EH (cell line): Measurements from ENCODE around the gene TAF11L5.
"Not testable (repeated sequence)": the region's sequence is repeated elsewhere in the genome, so short reads cannot be mapped to it uniquely, and the experiment has no call there.

Source experiments
- DNase-seq: peaks from one replicate; pipeline ENCODE4 v3.0.0-alpha.2; 2015; ENCODE audit warnings: low read depth

The TAF11L5 gene

GRCh38 chr5:17524935-17525334 is at the start of gene TAF11L5:
Gene TAF11L5, plus strand, starts transcription at chr5:17525235.
- DNase-seq, result not testable (repeated sequence)

DNA sequence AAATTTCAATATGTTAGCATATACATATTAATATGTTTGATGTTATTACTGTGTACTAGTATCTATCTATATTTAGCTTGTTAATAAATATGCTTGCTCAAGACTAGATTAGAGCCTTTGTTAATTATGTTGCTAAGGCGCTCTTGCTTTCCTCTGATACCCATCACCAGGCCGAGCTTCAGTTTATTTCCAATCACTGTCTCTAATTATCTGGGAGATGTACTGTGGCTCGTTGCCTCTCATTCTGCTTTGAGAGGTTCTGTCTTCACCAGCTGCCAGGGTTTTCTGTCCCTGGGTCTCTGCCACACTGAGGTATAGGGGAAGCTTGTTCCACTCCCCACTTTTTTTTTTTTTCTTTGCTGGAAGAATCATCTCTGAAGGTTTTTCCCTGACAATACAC is 48.0 kb upstream of the TAF11L5 start:
- DNase-seq, result no peak

- no peak for DNase-seq
Observed at GRCh38 chr5:17477573-17478265, 47.3 kb upstream of the TAF11L5 start.

DNA sequence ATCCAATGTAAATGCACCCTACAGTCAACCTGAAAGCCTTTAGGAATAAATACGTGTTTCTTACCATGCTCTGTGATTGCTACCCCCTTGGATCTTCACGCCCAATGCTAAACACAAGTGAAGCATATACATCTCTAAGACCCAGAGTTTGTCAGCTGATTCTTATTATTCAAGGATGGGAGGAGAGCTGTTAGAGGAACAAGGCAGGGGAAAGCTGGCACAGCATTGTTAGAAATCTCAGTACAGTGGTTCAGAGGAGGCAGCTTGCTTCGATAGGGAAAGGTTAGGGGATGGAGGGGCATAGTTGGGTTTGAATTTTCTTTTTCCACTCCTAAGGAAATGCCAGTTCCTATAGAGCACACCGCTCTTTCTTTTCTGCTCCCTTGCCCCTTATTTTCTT is 43.7 kb upstream of the TAF11L5 start:
- no peak for DNase-seq

DNA sequence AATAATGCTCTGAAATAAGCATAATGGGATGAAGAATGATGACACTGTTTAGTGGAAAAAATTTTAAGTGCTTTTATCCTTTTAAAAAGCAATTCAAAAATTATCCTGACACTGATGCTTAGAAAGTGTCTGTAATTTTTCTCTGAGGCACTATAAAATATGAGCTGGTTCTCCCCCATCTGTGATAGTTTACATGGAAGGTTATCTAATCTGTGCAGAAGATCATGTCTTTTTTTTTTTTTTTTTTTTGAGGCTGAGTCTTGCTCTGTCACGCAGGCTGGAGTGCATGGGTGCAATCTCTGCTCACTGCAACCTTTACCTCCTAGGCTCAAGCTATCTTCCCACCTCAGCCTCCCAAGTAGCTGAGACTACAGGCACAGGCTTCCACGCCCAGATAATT is 42.2 kb upstream of the TAF11L5 start:
- no peak for DNase-seq

- DNase-seq, result not testable (repeated sequence)
Observed at GRCh38 chr5:17486464-17487173, 38.4 kb upstream of the TAF11L5 start.

DNA sequence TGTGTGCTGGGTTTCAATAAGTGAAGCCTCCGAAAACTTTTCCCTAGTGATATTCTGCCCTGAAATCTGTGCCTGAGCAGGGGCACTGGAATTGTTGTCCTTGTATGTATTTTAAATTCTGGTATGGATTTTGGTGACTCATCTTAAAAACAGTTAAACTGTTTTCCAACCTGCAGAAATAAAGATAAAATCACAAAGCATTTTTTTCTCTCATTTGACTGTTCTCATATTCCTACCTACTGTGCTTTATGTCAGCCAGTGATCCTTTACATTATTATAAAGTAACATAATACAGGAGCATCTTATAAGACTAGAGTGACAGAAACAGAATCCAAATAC is 37.9 kb upstream of the TAF11L5 start:
- no peak for DNase-seq

GRCh38 chr5:17491257-17491656 is 33.8 kb upstream of the TAF11L5 start:
- not testable (repeated sequence) for DNase-seq

- DNase-seq, result no peak
Observed at GRCh38 chr5:17492770-17493169, 32.3 kb upstream of the TAF11L5 start.

DNA sequence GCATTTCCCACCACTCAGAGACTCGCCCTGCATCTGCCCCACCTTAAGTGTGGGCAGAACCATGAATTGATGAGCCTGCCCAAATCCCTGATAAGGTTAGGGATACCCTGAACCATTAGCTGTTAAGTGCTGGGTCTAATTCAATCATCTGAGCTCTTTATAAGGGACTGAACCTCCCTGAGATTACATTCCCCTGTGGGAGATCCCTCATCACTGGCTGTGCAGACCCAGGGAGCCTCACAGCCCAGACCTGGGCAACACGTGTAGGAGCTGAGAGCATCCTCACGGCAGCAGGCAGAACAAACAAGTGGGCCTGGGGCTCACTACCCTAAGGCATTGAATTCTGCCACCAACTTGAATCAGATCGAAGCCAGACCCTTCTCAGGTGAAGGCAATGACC is 27.6 kb upstream of the TAF11L5 start:
- no peak for DNase-seq

- DNase-seq, result not testable (repeated sequence)
Observed at GRCh38 chr5:17497931-17498330, 27.1 kb upstream of the TAF11L5 start, which contains the start of gene TAF11L2. Gene TAF11L2, plus strand, starts transcription at chr5:17498231.

DNA sequence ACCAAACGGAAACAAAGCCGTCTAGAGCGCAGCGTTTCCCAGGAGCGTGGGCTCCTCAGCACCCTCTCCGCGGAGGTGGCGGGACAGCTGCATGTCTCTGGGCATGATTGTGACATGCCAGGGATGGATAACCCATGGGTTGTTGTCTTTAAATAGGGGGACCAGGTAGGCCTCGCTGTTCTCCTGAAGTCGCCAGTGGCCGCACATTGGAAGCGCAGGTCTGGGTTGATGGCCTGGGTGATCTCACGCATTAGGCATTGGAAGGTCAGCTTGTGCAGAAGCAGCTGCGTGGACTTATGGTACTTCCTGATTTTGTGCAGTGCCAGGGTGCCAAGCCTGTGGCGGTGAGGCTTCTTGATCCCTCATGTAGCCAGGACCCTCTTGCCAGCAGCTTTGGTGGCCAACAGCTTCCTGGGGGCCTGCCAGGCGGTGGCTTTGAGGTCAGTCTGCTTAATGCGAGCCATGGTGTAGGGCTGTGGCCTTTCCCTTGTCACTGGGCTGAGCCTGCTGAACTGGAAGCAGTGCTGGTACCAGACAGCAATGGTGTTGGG is 13.2 kb upstream of the TAF11L5 start:
- no peak for DNase-seq

GRCh38 chr5:17517526-17517925 is 7.5 kb upstream of the TAF11L5 start:
- DNase-seq, result not testable (repeated sequence)

DNA sequence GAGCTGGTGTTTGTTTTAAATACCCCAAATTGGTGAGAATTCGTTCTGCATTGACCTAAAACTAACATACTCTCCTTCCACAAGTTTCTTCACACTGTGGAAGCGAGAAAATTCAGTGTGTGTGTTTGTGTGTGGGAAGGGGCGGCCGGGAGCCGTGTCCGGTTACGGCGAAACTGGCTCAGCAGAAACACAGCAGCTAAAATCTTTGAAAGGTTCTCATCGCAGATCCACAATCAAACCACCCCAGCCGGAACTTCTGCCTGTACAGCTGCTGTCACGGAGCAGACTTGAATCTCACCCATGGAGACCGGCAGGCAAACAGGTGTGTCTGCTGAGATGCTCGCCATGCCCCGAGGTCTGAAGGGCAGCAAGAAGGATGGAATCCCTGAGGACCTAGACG is 7.0 kb upstream of the TAF11L5 start, which contains the start of gene TAF11L3:
TSS of gene TAF11L3 (plus strand) at position 301 of the 400 bp plus-strand sequence.
- DNase-seq, result not testable (repeated sequence)

GRCh38 chr5:17519508-17519907 is 5.5 kb upstream of the TAF11L5 start:
- not testable (repeated sequence) for DNase-seq

DNA sequence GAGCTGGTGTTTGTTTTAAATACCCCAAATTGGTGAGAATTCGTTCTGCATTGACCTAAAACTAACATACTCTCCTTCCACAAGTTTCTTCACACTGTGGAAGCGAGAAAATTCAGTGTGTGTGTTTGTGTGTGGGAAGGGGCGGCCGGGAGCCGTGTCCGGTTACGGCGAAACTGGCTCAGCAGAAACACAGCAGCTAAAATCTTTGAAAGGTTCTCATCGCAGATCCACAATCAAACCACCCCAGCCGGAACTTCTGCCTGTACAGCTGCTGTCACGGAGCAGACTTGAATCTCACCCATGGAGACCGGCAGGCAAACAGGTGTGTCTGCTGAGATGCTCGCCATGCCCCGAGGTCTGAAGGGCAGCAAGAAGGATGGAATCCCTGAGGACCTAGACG is 3.5 kb upstream of the TAF11L5 start, which contains the start of gene TAF11L4:
TSS of gene TAF11L4 (plus strand) at position 301 of the 400 bp plus-strand sequence.
- not testable (repeated sequence) for DNase-seq

- DNase-seq, result not testable (repeated sequence)
Observed at GRCh38 chr5:17526504-17526903, 1.5 kb downstream of the TAF11L5 start.

- DNase-seq, result not testable (repeated sequence)
Observed at GRCh38 chr5:17528369-17528768, 3.3 kb downstream of the TAF11L5 start, which contains the start of gene TAF11L6. Gene TAF11L6, plus strand, starts transcription at chr5:17528669.
